Keratinocyte (primary cell): ENCODE data around the gene IPPK.

Experiments used
- EZH2 ChIP-seq: IDR thresholded peaks from one replicate; pipeline ENCODE4 v1.6.1; 2012; ENCODE audit warnings: inconsistent platforms, mild to moderate bottlenecking, low read length, moderate library complexity
- TF ChIP-seq, protein P1 (sequence below), 3 experiments: IDR thresholded peaks in 1 of 3; conservative IDR thresholded peaks in 1 of 3; optimal IDR thresholded peaks in 1 of 3; 2 replicates in 2 of 3; 3 replicates in 1 of 3; pipeline versions ENCODE3 to v1.5.1; 2011; ENCODE audit warnings: low read length in 3 of 3, mild to moderate bottlenecking in 3 of 3, moderate library complexity in 2 of 3, control low read depth in 1 of 3, inconsistent platforms in 1 of 3; ENCODE audit not compliant: insufficient read depth in 2 of 3; ENCODE audit errors: extremely low read depth in 1 of 3

DNA sequence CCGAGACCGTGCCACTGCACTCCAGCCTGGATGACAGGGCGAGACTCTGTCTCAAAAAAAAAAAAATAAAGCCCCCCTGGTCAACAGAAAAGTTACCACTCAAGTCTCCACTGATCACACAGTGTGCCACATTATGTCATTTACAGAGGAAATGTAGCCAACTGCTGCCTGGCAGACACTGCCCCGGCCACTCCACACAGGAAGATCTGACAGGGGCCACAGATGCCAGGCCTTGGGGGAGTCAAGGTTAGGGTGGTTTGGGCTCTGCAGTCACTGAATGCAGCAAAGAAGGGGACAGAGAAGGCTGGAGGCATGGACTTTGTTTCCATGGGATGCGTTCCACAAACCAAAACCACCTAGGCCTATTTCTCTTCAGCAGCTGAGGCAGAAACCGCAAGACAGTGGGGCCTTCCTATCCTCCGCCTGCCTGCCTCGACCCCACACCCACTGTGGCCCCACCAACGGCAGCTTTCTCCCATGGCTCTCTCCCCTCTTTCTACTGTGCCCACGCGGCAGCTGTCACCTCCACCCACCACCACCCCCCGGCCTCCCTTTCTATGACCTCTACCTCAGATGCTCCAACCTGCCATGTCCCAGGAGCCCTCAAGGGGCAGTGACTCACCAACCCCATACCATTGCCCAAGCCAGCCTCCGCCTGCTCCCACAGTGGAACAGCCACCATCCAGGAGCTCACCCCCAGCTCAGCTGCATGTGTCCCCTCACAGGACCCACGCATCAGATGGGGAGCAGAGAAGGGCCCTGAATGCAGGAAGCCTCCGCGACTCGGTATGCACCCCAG is 12.4 kb downstream of the IPPK start:
- TF ChIP-seq, protein P1, sequence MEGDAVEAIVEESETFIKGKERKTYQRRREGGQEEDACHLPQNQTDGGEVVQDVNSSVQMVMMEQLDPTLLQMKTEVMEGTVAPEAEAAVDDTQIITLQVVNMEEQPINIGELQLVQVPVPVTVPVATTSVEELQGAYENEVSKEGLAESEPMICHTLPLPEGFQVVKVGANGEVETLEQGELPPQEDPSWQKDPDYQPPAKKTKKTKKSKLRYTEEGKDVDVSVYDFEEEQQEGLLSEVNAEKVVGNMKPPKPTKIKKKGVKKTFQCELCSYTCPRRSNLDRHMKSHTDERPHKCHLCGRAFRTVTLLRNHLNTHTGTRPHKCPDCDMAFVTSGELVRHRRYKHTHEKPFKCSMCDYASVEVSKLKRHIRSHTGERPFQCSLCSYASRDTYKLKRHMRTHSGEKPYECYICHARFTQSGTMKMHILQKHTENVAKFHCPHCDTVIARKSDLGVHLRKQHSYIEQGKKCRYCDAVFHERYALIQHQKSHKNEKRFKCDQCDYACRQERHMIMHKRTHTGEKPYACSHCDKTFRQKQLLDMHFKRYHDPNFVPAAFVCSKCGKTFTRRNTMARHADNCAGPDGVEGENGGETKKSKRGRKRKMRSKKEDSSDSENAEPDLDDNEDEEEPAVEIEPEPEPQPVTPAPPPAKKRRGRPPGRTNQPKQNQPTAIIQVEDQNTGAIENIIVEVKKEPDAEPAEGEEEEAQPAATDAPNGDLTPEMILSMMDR (optimal IDR thresholded peaks at IDR 0.05 in 1 of 3, IDR thresholded peaks at IDR 0.05 in 1 of 3, conservative IDR thresholded peaks at IDR 0.05 in 1 of 3; ENCODE audit: extremely low read depth in 1 of 3, insufficient read depth in 2 of 3, low read length in 3 of 3): peak in 2 of 3 experiments; percentile 8 to 26
- TF ChIP-seq EZH2: no peak
